Large intestine (tissue), 3 donors: ENCODE results near the gene ENTHD1. TPM values are rescaled to one million over a fixed set of nuclear protein-coding genes. Genes with fewer than 3 reads are reported as not detected.
A peak's percentile ranks its signal among the peaks of the same experiment; 100 is the strongest.

Experiments used
- DNase-seq, 2 donors: peaks; one replicate each; pipeline versions ENCODE4 v3.0.0 to v3.0.0-alpha.2; 2013
- H3K27ac ChIP-seq: one replicate; pipeline ENCODE4 v1.5.1; 2013; ENCODE audit warnings: low read length
- H3K27me3 ChIP-seq: 2 replicates; pipeline ENCODE4 v1.6.1; 2013; ENCODE audit warnings: low read length; ENCODE audit not compliant: control insufficient read depth, insufficient read depth
- H3K36me3 ChIP-seq: 2 replicates; pipeline ENCODE4 v1.6.1; 2013; ENCODE audit warnings: low read length; ENCODE audit not compliant: control insufficient read depth, insufficient read depth
- H3K4me1 ChIP-seq: one replicate; pipeline ENCODE4 v1.6.1; 2013; ENCODE audit warnings: low read length; ENCODE audit not compliant: control insufficient read depth, insufficient read depth
- H3K4me3 ChIP-seq: one replicate; pipeline ENCODE4 v1.5.1; 2013; ENCODE audit warnings: low read length
- H3K9me3 ChIP-seq: one replicate; pipeline ENCODE4 v1.6.1; 2013; ENCODE audit warnings: mild to moderate bottlenecking, low read depth, low read length, moderate library complexity; ENCODE audit not compliant: control insufficient read depth
- WGBS: methylation state at CpG from one replicate; pipeline ENCODE4 v1.1.5; 2013; ENCODE audit warnings: low lambda C conversion rate; ENCODE audit not compliant: insufficient coverage; 5-methylcytosine and 5-hydroxymethylcytosine counted together
- polyA plus RNA-seq: library from polyadenylated mRNA; unstranded; fragments of 120-200 nt; gene quantifications from one replicate; pipeline ENCODE4 v1.2.1, GENCODE V29; 2013

ENTHD1 gene
- polyA plus RNA-seq, 1 donor = 0.06 TPM

DNA sequence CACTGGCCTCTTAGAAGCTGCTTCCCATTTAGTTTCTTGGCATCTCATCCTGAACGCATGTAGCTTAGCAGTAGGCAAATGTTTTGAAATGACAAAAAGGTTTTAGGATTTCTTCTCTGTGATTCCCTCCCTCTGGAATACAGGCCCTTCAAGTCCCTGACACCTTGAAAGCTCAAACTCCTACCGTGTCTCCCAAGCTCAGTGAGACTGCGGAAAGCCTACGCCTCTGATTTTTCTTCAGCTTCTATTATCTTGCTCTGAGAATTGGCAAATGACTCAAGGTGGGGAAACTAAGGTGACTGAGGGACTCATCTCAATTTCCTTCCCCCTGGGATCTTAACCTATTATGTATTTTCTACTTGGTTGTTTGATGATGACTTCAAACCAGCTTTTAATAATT, 130.3 kb downstream of the ENTHD1 start:
- no peaks in the 10 kb centered on the region for H3K9me3 ChIP-seq
- no peaks in the 10 kb centered on the region for H3K27me3 ChIP-seq
- WGBS = no CpG with 5 or more reads among the region's 4 CpGs
- H3K4me3 ChIP-seq = no peak overlapping the region
- H3K4me1 ChIP-seq = no peaks in the 10 kb centered on the region
- no peak overlapping the region for H3K27ac ChIP-seq
- H3K36me3 ChIP-seq = no peaks in the 10 kb centered on the region
- no peak for DNase-seq

DNA sequence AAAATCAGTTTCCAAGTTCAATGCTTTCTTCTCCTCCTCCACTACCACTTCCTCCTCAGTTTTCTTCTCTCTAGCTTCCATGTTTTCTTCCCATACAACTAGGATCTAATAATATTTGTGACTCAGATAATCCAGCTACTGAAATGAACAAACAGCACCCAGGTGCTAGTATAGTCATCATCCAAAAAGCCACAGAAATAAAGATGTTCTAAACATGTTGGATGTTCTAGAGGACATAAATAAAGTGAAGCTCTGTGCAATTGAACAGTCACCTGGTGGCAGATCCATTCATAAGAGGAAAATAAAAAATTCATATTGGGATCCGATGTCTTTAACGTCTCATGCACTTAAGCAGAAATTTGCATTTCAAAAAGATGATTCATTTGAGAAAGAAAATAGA, 142.8 kb downstream of the ENTHD1 start:
- 68% methylated on average over 2 of the region's 2 CpGs for WGBS
- DNase-seq = no peak
- H3K27ac ChIP-seq = no peak overlapping the region

GRCh38 chr22:39748877-39749276, 144.7 kb downstream of the ENTHD1 start:
- no peaks in the 10 kb centered on the region for H3K4me1 ChIP-seq
- no peaks in the 10 kb centered on the region for H3K9me3 ChIP-seq
- no peaks in the 10 kb centered on the region for H3K36me3 ChIP-seq
- 100% methylated on average over 1 of the region's 3 CpGs for WGBS
- no peak overlapping the region for H3K4me3 ChIP-seq
- no peaks in the 10 kb centered on the region for H3K27me3 ChIP-seq
- H3K27ac ChIP-seq = no peak overlapping the region
- peak in 1 of 2 donors; percentile 6 for DNase-seq

More for the DNA sequence above, 142.8 kb downstream of the ENTHD1 start:
- Histone ChIP-seq H3K4me3 (no peak overlapping the region), H3K4me1 (no peaks in the 10 kb centered on the region), H3K36me3 (no peaks in the 10 kb centered on the region), H3K27me3 (no peaks in the 10 kb centered on the region), H3K9me3 (no peaks in the 10 kb centered on the region)

GRCh38 chr22:39746600-39747262, 146.8 kb downstream of the ENTHD1 start:
- H3K9me3 ChIP-seq = no peaks in the 10 kb centered on the region
- no peak overlapping the region for H3K27ac ChIP-seq
- no peaks in the 10 kb centered on the region for H3K36me3 ChIP-seq
- no peak for DNase-seq
- no peak overlapping the region for H3K4me3 ChIP-seq
- no peaks in the 10 kb centered on the region for H3K27me3 ChIP-seq
- no peaks in the 10 kb centered on the region for H3K4me1 ChIP-seq
- no CpG with 5 or more reads among the region's 3 CpGs for WGBS

GRCh38 chr22:39745789-39746188, 147.8 kb downstream of the ENTHD1 start:
- H3K27me3 ChIP-seq = no peaks in the 10 kb centered on the region
- DNase-seq = no peak
- WGBS = no CpG with 5 or more reads among the region's 2 CpGs

DNA sequence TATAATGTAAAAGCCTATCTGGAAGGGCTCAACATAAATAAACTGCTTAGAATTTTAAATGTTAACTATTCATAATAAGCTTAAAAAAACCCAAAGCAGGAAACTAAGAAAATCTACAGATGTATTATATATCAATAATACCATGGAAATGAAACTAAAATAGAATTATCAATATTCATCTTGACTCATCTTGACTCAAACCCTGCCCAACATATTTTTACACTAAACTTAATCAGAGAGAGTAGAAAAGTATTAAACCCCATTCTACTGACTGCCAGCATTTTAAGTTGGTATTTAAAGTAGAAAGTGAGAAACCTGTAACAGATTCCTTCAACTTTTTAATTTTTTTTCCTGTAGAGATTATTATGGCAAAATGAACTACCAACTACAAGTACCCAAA, 149.2 kb downstream of the ENTHD1 start:
- H3K27ac ChIP-seq = no peak overlapping the region

More at GRCh38 chr22:39745789-39746188, 147.8 kb downstream of the ENTHD1 start:
- Histone ChIP-seq H3K27ac (no peak overlapping the region), H3K9me3 (no peaks in the 10 kb centered on the region), H3K4me3 (no peak overlapping the region), H3K36me3 (no peaks in the 10 kb centered on the region), H3K4me1 (no peaks in the 10 kb centered on the region)

DNA sequence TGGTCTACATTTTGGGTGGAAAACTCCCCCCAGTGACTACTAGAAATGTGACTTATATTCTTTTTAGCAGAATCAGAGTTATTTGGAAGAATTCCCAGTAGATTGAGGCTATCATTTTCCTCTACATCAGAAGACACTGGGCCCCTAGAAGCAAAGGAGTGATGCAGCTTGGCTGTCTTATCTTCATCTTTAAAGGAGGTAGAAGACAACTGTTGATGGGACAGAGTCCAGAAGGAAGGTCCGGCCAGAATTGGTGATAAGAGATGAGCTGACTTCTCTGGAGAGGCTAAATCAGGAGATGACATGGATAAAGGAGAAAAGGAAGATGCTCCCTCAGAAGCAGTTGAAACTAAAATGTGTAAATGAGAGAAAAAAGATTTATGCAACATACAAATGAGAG, 149.6 kb downstream of the ENTHD1 start:
- Histone ChIP-seq H3K9me3 (no peaks in the 10 kb centered on the region), H3K27ac (no peak overlapping the region), H3K4me3 (no peak overlapping the region), H3K36me3 (no peaks in the 10 kb centered on the region), H3K4me1 (no peaks in the 10 kb centered on the region), H3K27me3 (no peaks in the 10 kb centered on the region)
- 43% methylated on average over 1 of the region's 1 CpG for WGBS
- no peak for DNase-seq

More for the DNA sequence above, 149.2 kb downstream of the ENTHD1 start:
- Histone ChIP-seq H3K27me3 (no peaks in the 10 kb centered on the region), H3K36me3 (no peaks in the 10 kb centered on the region), H3K4me3 (no peak overlapping the region), H3K4me1 (no peaks in the 10 kb centered on the region), H3K9me3 (no peaks in the 10 kb centered on the region)
- no peak for DNase-seq

- Histone ChIP-seq H3K27me3 (no peaks in the 10 kb centered on the region), H3K36me3 (no peaks in the 10 kb centered on the region), H3K27ac (no peak overlapping the region), H3K4me3 (no peak overlapping the region), H3K9me3 (no peaks in the 10 kb centered on the region), H3K4me1 (no peaks in the 10 kb centered on the region)
- no peak for DNase-seq
- no CpG with 5 or more reads among the region's 4 CpGs for WGBS
Measured at GRCh38 chr22:39739338-39740027, 154.1 kb downstream of the ENTHD1 start.

DNA sequence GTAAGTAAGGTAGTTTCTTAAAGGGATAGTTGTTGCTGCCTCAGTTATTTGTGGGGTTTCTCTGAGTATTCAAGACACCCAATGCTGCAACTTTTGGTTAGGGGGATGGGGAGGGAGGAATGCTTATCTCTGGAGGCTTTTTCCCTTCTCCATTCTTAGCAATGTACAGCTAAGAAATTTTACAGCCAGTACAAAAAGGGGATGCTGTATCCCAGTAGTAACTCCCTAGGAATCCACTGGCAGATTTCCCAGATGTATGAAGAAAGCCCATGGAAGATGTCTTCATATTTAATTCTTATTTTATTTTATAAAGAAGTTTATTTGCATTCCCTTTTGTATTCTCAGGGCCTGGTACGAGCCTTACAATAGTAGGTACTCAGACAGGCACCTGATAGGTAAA, 154.8 kb downstream of the ENTHD1 start:
- Histone ChIP-seq H3K4me1 (no peaks in the 10 kb centered on the region), H3K27ac (no peak overlapping the region), H3K27me3 (no peaks in the 10 kb centered on the region), H3K36me3 (no peaks in the 10 kb centered on the region), H3K9me3 (no peaks in the 10 kb centered on the region), H3K4me3 (no peak overlapping the region)
- WGBS = 60% methylated on average over 1 of the region's 1 CpG
- DNase-seq = no peak

GRCh38 chr22:39735776-39736175, 157.8 kb downstream of the ENTHD1 start:
- Histone ChIP-seq H3K27ac (no peak overlapping the region), H3K9me3 (no peaks in the 10 kb centered on the region), H3K4me3 (no peak overlapping the region), H3K36me3 (no peaks in the 10 kb centered on the region), H3K27me3 (no peaks in the 10 kb centered on the region), H3K4me1 (no peaks in the 10 kb centered on the region)
- no peak for DNase-seq
- WGBS = 70% methylated on average over 2 of the region's 10 CpGs

- DNase-seq = no peak
- H3K4me1 ChIP-seq = no peaks in the 10 kb centered on the region
- 100% methylated on average over 1 of the region's 5 CpGs for WGBS
- no peaks in the 10 kb centered on the region for H3K9me3 ChIP-seq
- no peak overlapping the region for H3K4me3 ChIP-seq
- H3K27me3 ChIP-seq = no peaks in the 10 kb centered on the region
- H3K27ac ChIP-seq = no peak overlapping the region
- no peaks in the 10 kb centered on the region for H3K36me3 ChIP-seq
Measured at GRCh38 chr22:39734866-39735265, 158.7 kb downstream of the ENTHD1 start.
